Fibroblast of skin of scalp (primary cell): Measurements from ENCODE around the gene AGO1.
"Not testable (repeated sequence)": the region's sequence is repeated elsewhere in the genome, so short reads cannot be mapped to it uniquely, and the experiment has no call there.

Experiments used
- DNase-seq: peaks from one replicate; pipeline ENCODE4 v3.0.0-alpha.2; 2013

AGO1 gene

GRCh38 chr1:35869245-35869950 lies 13.6 kb upstream of the AGO1 start:
- not testable (repeated sequence) for DNase-seq

GRCh38 chr1:35870651-35871309 lies 12.2 kb upstream of the AGO1 start:
- DNase-seq, result no peak

GRCh38 chr1:35873243-35873750 lies 9.7 kb upstream of the AGO1 start:
- DNase-seq, result no peak

GRCh38 chr1:35874115-35874514 lies 8.9 kb upstream of the AGO1 start:
- not testable (repeated sequence) for DNase-seq

- DNase-seq, result peak; percentile 15
Observed at GRCh38 chr1:35876988-35877387, 6.0 kb upstream of the AGO1 start.

- no peak for DNase-seq
Observed at GRCh38 chr1:35881850-35882273, 1.1 kb upstream of the AGO1 start.

GRCh38 chr1:35882586-35882944 lies 444 bp upstream of the AGO1 start:
- no peak for DNase-seq

GRCh38 chr1:35883635-35884101 lies 659 bp downstream of the AGO1 start:
- DNase-seq, result peak; percentile 20

GRCh38 chr1:35884934-35885333 lies 1.9 kb downstream of the AGO1 start:
- DNase-seq, result no peak

GRCh38 chr1:35885961-35886558 lies 3.1 kb downstream of the AGO1 start:
- DNase-seq, result no peak

- DNase-seq, result no peak
Observed at GRCh38 chr1:35886577-35887431, 3.8 kb downstream of the AGO1 start.

- DNase-seq, result no peak
Observed at GRCh38 chr1:35887508-35887907, 4.5 kb downstream of the AGO1 start.

- DNase-seq, result no peak
Observed at GRCh38 chr1:35888255-35888654, 5.2 kb downstream of the AGO1 start.

- not testable (repeated sequence) for DNase-seq
Observed at GRCh38 chr1:35888981-35889380, 6.0 kb downstream of the AGO1 start.

GRCh38 chr1:35893051-35893879 lies 10.3 kb downstream of the AGO1 start:
- DNase-seq, result no peak

- DNase-seq, result peak; percentile 23
Observed at GRCh38 chr1:35894183-35894582, 11.2 kb downstream of the AGO1 start.

GRCh38 chr1:35894656-35895055 lies 11.6 kb downstream of the AGO1 start:
- no peak for DNase-seq

- DNase-seq, result no peak
Observed at GRCh38 chr1:35899941-35900340, 16.9 kb downstream of the AGO1 start.

- DNase-seq, result no peak
Observed at GRCh38 chr1:35901235-35901634, 18.2 kb downstream of the AGO1 start.

- DNase-seq, result no peak
Observed at GRCh38 chr1:35902671-35903070, 19.7 kb downstream of the AGO1 start.

- no peak for DNase-seq
Observed at GRCh38 chr1:35914717-35915116, 31.7 kb downstream of the AGO1 start.

- peak; percentile 4 for DNase-seq
Observed at GRCh38 chr1:35915693-35916092, 32.7 kb downstream of the AGO1 start.
